Raji (cell line): ENCODE results near the gene ITGB6.

Experiments used
- POLR2A ChIP-seq: IDR thresholded peaks from 2 replicates; pipeline ENCODE4 v1.6.1; 2011; ENCODE audit warnings: low read depth, low read length, control low read depth; ENCODE audit not compliant: insufficient read depth

ITGB6 gene

GRCh38 chr2:160226367-160226766 is 26.3 kb upstream of the ITGB6 start:
- TF ChIP-seq POLR2A, result no peak

- TF ChIP-seq POLR2A, result no peak
These were observed 25.6 kb upstream of the ITGB6 start for GRCh38 chr2:160225722-160226121.

GRCh38 chr2:160224507-160224906 is 24.4 kb upstream of the ITGB6 start:
- TF ChIP-seq POLR2A, result no peak

GRCh38 chr2:160224060-160224459 is 24.0 kb upstream of the ITGB6 start:
- no peak for TF ChIP-seq POLR2A

- TF ChIP-seq POLR2A, result no peak
These were observed 23.5 kb upstream of the ITGB6 start for GRCh38 chr2:160223560-160223959.

GRCh38 chr2:160222546-160223283 is 22.6 kb upstream of the ITGB6 start:
- TF ChIP-seq POLR2A, result no peak

- no peak for TF ChIP-seq POLR2A
These were observed 21.6 kb upstream of the ITGB6 start for GRCh38 chr2:160221391-160222276.

GRCh38 chr2:160220545-160221009 is 20.5 kb upstream of the ITGB6 start:
- TF ChIP-seq POLR2A, result no peak

GRCh38 chr2:160220026-160220425 is 20.0 kb upstream of the ITGB6 start:
- TF ChIP-seq POLR2A, result no peak

GRCh38 chr2:160214461-160215445 is 14.7 kb upstream of the ITGB6 start:
- TF ChIP-seq POLR2A, result no peak

- TF ChIP-seq POLR2A, result no peak
These were observed 13.4 kb upstream of the ITGB6 start for GRCh38 chr2:160213511-160213910.

GRCh38 chr2:160210599-160211138 is 10.6 kb upstream of the ITGB6 start:
- no peak for TF ChIP-seq POLR2A

- no peak for TF ChIP-seq POLR2A
These were observed 9.4 kb upstream of the ITGB6 start for GRCh38 chr2:160209516-160209856.

GRCh38 chr2:160208655-160209515 is 8.8 kb upstream of the ITGB6 start:
- TF ChIP-seq POLR2A, result no peak
